PC-9 (cell line): Measurements from ENCODE around the gene SLC4A4. TPM values are rescaled to one million over a fixed set of nuclear protein-coding genes. Genes with fewer than 3 reads are reported as not detected.

Experiments
- BruUV-seq: library from RNA; stranded (reverse); fragments of 400-500 nt; replicated peaks from 2 replicates; lab custom pipeline; 2021; lab: Mats Ljungman, UMichigan
- CTCF ChIA-PET: fragments of 300-600 bp; sonication (Branson Sonifier 250); formaldehyde crosslinking; loops from one replicate; lab custom pipeline; 2022; ENCODE audit warnings: antibody characterized with exemption; lab: Charles Lee
- POLR2A ChIA-PET: fragments of 300-600 bp; sonication (Branson Sonifier 250); formaldehyde crosslinking; loops from one replicate; lab custom pipeline; 2022; ENCODE audit warnings: antibody characterized with exemption; ENCODE audit not compliant: unreplicated experiment; lab: Charles Lee
- DNase-seq, 2 experiments: peaks; one replicate each; pipeline versions ENCODE4 v3.0.0 to v3.0.0-alpha.2; 2015 to 2022; ENCODE audit warnings: mixed read lengths in 1 of 2
- H2AFZ ChIP-seq: fragments of 200-600 bp; sonication (generic); 2 replicates; pipeline ENCODE4 v1.8.1; 2017; ENCODE audit warnings: antibody characterized with exemption
- H3F3A ChIP-seq: fragments of 200-600 bp; sonication (generic); 2 replicates; pipeline ENCODE4 v1.8.1; 2017; ENCODE audit warnings: antibody characterized with exemption, mild to moderate bottlenecking, low read depth; ENCODE audit not compliant: insufficient read depth
- H3K27ac ChIP-seq: fragments of 200-600 bp; sonication (generic); 2 replicates; pipeline ENCODE4 v1.6.1; 2016; ENCODE audit warnings: mixed run types
- H3K27me3 ChIP-seq: fragments of 200-600 bp; sonication (generic); 2 replicates; pipeline ENCODE4 v1.6.1; 2016; ENCODE audit warnings: low read depth, mixed run types; ENCODE audit not compliant: insufficient read depth
- H3K36me3 ChIP-seq: fragments of 200-600 bp; sonication (generic); 2 replicates; pipeline ENCODE4 v1.6.1; 2016; ENCODE audit warnings: low read depth, mixed run types
- H3K4me1 ChIP-seq: fragments of 200-600 bp; sonication (generic); replicated peaks from 2 replicates; pipeline ENCODE4 v1.6.1; 2016; ENCODE audit warnings: mixed run types; ENCODE audit not compliant: insufficient read depth
- H3K4me2 ChIP-seq: fragments of 200-600 bp; sonication (generic); 2 replicates; pipeline ENCODE4 v1.6.1; 2017; ENCODE audit warnings: mixed run types
- H3K4me3 ChIP-seq: fragments of 200-600 bp; sonication (generic); 2 replicates; pipeline ENCODE4 v1.6.1; 2016; ENCODE audit warnings: mixed run types
- H3K79me2 ChIP-seq: fragments of 200-600 bp; sonication (generic); 2 replicates; pipeline ENCODE4 v1.6.1; 2017; ENCODE audit warnings: low read depth, mixed run types
- H3K9me2 ChIP-seq: fragments of 200-600 bp; sonication (generic); 2 replicates; pipeline ENCODE4 v1.8.1; 2017; ENCODE audit warnings: mild to moderate bottlenecking; ENCODE audit not compliant: insufficient read depth
- H3K9me3 ChIP-seq: fragments of 200-600 bp; sonication (generic); 2 replicates; pipeline ENCODE4 v1.8.1; 2016; ENCODE audit warnings: low read depth; ENCODE audit not compliant: insufficient read depth
- H4K20me1 ChIP-seq: fragments of 200-600 bp; sonication (generic); 2 replicates; pipeline ENCODE4 v1.8.1; 2017; ENCODE audit not compliant: insufficient read depth
- CTCF ChIP-seq: fragments of 200-600 bp; sonication (generic); conservative IDR thresholded peaks from 2 replicates; pipeline ENCODE4 v1.6.1; 2017; ENCODE audit warnings: mixed run types, antibody characterized with exemption, mild to moderate bottlenecking, moderate library complexity
- EZH2 ChIP-seq: fragments of 200-600 bp; sonication (generic); IDR thresholded peaks from 2 replicates; pipeline ENCODE4 v1.8.0; 2017; ENCODE audit warnings: antibody characterized with exemption, low read depth
- intact Hi-C: fragments of 100-400 bp; cut with micrococcal nuclease; formaldehyde crosslinking; loops from one replicate; pipeline ENCODE4 v1.10.0; 2022; ENCODE audit not compliant: unreplicated experiment
- total RNA-seq: library from RNA; stranded (reverse); gene quantifications from 2 replicates; pipeline ENCODE4 v1.2.3, GENCODE V29; 2021

The SLC4A4 gene
- total RNA-seq, 1 experiment from 2014 or later = 0.44 TPM

- no peaks in the 10 kb centered on the region for H3K9me3 ChIP-seq
- H3K36me3 ChIP-seq = no peaks in the 10 kb centered on the region
- H2AFZ ChIP-seq = no peak overlapping the region
- intact Hi-C loops = no loop called here
- CTCF ChIA-PET = no interaction called here
- DNase-seq = no peak
- POLR2A ChIA-PET = no interaction called here
- H4K20me1 ChIP-seq = no peaks in the 10 kb centered on the region
- H3K27me3 ChIP-seq = no peaks in the 10 kb centered on the region
- no TSS peak for BruUV-seq
- no peak for TF ChIP-seq EZH2
- no peak for TF ChIP-seq CTCF
- no peaks in the 10 kb centered on the region for H3K79me2 ChIP-seq
- no peaks in the 10 kb centered on the region for H3K9me2 ChIP-seq
- H3K4me1 ChIP-seq = no peaks in the 10 kb centered on the region
- no peak overlapping the region for H3K27ac ChIP-seq
- H3K4me3 ChIP-seq = no peak overlapping the region
- H3K4me2 ChIP-seq = no peak overlapping the region
- no peaks in the 10 kb centered on the region for H3F3A ChIP-seq
These were observed 31.1 kb upstream of the SLC4A4 start for GRCh38 chr4:71307729-71308128.

- H3F3A ChIP-seq = no peaks in the 10 kb centered on the region
- no peaks in the 10 kb centered on the region for H3K4me1 ChIP-seq
- POLR2A ChIA-PET = no interaction called here
- H3K4me3 ChIP-seq = no peak overlapping the region
- H3K79me2 ChIP-seq = no peaks in the 10 kb centered on the region
- TF ChIP-seq CTCF (no peak), EZH2 (no peak)
- no peaks in the 10 kb centered on the region for H4K20me1 ChIP-seq
- intact Hi-C loops = no loop called here
- no peak overlapping the region for H3K27ac ChIP-seq
- BruUV-seq = no TSS peak
- H3K9me3 ChIP-seq = no peaks in the 10 kb centered on the region
- CTCF ChIA-PET = no interaction called here
- no peak overlapping the region for H3K4me2 ChIP-seq
- no peaks in the 10 kb centered on the region for H3K9me2 ChIP-seq
- H3K27me3 ChIP-seq = no peaks in the 10 kb centered on the region
- DNase-seq = no peak
- no peaks in the 10 kb centered on the region for H3K36me3 ChIP-seq
- no peak overlapping the region for H2AFZ ChIP-seq
These were observed 16.4 kb upstream of the SLC4A4 start for GRCh38 chr4:71322425-71322824.

- H3K36me3 ChIP-seq = no peaks in the 10 kb centered on the region
- no peak overlapping the region for H3K4me3 ChIP-seq
- ChIA-PET POLR2A (no interaction called here), CTCF (no interaction called here)
- no peaks in the 10 kb centered on the region for H3K79me2 ChIP-seq
- TF ChIP-seq EZH2 (no peak), CTCF (no peak)
- intact Hi-C loops = no loop called here
- H3K4me1 ChIP-seq = no peaks in the 10 kb centered on the region
- no peaks in the 10 kb centered on the region for H3F3A ChIP-seq
- DNase-seq = no peak
- H4K20me1 ChIP-seq = no peaks in the 10 kb centered on the region
- no peaks in the 10 kb centered on the region for H3K9me3 ChIP-seq
- no peaks in the 10 kb centered on the region for H3K9me2 ChIP-seq
- no TSS peak for BruUV-seq
- H2AFZ ChIP-seq = no peak overlapping the region
- no peak overlapping the region for H3K4me2 ChIP-seq
- no peak overlapping the region for H3K27ac ChIP-seq
- H3K27me3 ChIP-seq = no peaks in the 10 kb centered on the region
These were observed 5.5 kb upstream of the SLC4A4 start for GRCh38 chr4:71333368-71333767.
